OCI-LY3 (cell line): ENCODE data around the gene NUCKS1.

Source experiments
- H2AFZ ChIP-seq: fragments of 200-600, 300-600 bp; shearing (Covaris generic); 2 replicates; pipeline ENCODE4 v1.6.0; 2014; ENCODE audit warnings: antibody characterized with exemption, low read depth, low read length
- H3K27ac ChIP-seq: fragments of 200-600, 300-600 bp; sonication (generic); 2 replicates; pipeline ENCODE4 v1.5.1; 2014; ENCODE audit warnings: mild to moderate bottlenecking, low read length, moderate library complexity, mixed read lengths
- H3K27me3 ChIP-seq: fragments of 200-600, 300-600 bp; sonication (generic); 2 replicates; pipeline ENCODE4 v1.6.1; 2014; ENCODE audit warnings: low read depth, low read length, mixed read lengths
- H3K36me3 ChIP-seq: fragments of 200-600, 300-600 bp; sonication (generic); replicated peaks from 2 replicates; pipeline ENCODE3; 2014; ENCODE audit warnings: low read depth, low read length, mixed read lengths
- H3K4me1 ChIP-seq: fragments of 300-600, 200-600 bp; sonication (generic); 2 replicates; pipeline ENCODE4 v1.6.1; 2014; ENCODE audit warnings: low read length, mixed read lengths
- H3K4me2 ChIP-seq: fragments of 200-600, 300-600 bp; sonication (generic); 2 replicates; pipeline ENCODE4 v1.6.1; 2014; ENCODE audit warnings: low read length, mixed read lengths
- H3K4me3 ChIP-seq: fragments of 300-600, 200-600 bp; sonication (generic); 2 replicates; pipeline ENCODE4 v1.5.1; 2014; ENCODE audit warnings: antibody characterized with exemption, mild to moderate bottlenecking, low read length, moderate library complexity
- H3K79me2 ChIP-seq: fragments of 300-600, 200-600 bp; shearing (Covaris generic); 2 replicates; pipeline ENCODE4 v1.6.1; 2014; ENCODE audit warnings: mild to moderate bottlenecking, low read length, mixed read lengths
- H3K9ac ChIP-seq: fragments of 300-600, 200-600 bp; shearing (Covaris generic); 2 replicates; pipeline ENCODE4 v1.6.0; 2014; ENCODE audit warnings: mild to moderate bottlenecking, low read length, moderate library complexity
- H3K9me3 ChIP-seq: fragments of 200-600, 300-600 bp; shearing (Covaris generic); 2 replicates; pipeline ENCODE4 v1.6.1; 2014; ENCODE audit warnings: low read length, mixed read lengths; ENCODE audit not compliant: insufficient read depth
- H4K20me1 ChIP-seq: fragments of 200-600, 300-600 bp; sonication (generic); 2 replicates; pipeline ENCODE4 v1.6.1; 2016; ENCODE audit warnings: low read length, mixed read lengths; ENCODE audit not compliant: insufficient read depth
- EZH2phosphoT487 ChIP-seq: fragments of 200-600 bp; shearing (Covaris generic); IDR thresholded peaks from 2 replicates; pipeline ENCODE4 v1.6.1; 2018; ENCODE audit warnings: antibody characterized with exemption, mixed run types, low read depth
- TF ChIP-seq, protein P1 (sequence below): fragments of 200-600, 300-600 bp; sonication (generic); IDR thresholded peaks from 2 replicates; pipeline ENCODE4 v1.5.1; 2014; ENCODE audit warnings: antibody characterized with exemption, low read length, low read depth

Gene NUCKS1

DNA sequence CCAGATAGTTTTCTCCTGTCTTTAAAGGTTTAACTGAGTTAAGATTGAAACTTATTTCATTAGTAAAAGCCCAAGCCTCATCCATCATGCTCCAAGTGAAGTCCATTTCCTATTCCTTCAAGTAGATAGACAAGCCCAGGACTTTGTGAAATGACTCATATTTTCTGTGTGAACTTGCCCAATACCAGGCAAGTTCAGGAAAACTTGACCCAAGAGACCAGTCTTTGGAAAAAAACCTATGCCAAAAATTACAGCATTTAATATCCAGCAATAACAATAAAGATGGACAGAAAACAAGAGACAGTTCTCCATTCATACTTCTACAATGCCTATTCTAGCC, 25.7 kb upstream of the NUCKS1 start:
- H3K36me3 ChIP-seq, result peaks cover 57% of the 10 kb centered on the region
- peaks cover 44% of the 10 kb centered on the region for H3K4me1 ChIP-seq

DNA sequence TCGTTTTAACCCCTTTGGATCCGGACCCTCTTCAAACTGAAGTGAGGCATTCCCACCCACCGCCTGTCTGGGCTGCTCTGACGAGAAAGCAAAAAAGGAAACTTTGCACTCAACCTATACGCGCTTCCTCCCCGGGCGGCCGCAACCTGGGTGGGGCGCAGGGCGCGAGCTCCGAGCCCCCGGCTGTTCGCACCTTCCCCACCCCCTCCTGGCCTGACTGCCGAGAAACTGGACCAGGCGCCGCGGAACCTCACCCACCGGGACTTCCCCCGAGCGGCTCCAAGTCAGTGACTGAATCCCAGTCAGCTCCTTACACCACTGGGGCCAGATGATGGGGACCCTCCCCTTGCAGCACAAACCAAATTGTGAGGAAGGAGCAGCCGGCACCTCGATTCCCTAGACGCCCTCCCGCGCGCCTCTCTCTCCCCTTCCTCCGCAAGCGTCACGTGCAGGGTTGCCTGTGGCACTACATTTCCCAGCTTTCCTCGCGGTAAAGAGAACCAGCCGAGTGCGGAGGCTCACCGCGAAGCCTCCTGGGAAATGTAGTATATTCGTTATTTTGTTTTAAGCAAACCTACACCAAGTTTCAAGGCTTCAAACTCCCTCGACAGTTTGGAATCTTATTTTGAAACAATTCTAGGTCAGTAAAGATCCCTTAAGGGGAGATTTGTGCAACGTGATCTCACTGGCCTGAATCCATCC, 25.2 kb upstream of the NUCKS1 start, which contains the start of gene RAB29:
TSS of gene RAB29 (minus strand) at position 468 of the 702 bp plus-strand sequence. CDS start 526 bp downstream, outside the sequence.
- Histone ChIP-seq H3K4me3 (peak within 1 kb of the TSS; percentile 76), H4K20me1 (no peaks in the 10 kb centered on the region), H3K9me3 (no peaks in the 10 kb centered on the region), H3K36me3 (peaks cover 62% of the 10 kb centered on the region), H3K9ac (peak within 1 kb of the TSS; percentile 94), H3K27me3 (no peaks in the 10 kb centered on the region), H2AFZ (no peak within 1 kb of the TSS), H3K4me2 (peak within 1 kb of the TSS; percentile 81), H3K4me1 (peaks cover 45% of the 10 kb centered on the region), H3K79me2 (peaks cover 91% of the 10 kb centered on the region), H3K27ac (peak within 1 kb of the TSS; percentile 92)
- no peak for TF ChIP-seq EZH2phosphoT487
- TF ChIP-seq, protein P1, sequence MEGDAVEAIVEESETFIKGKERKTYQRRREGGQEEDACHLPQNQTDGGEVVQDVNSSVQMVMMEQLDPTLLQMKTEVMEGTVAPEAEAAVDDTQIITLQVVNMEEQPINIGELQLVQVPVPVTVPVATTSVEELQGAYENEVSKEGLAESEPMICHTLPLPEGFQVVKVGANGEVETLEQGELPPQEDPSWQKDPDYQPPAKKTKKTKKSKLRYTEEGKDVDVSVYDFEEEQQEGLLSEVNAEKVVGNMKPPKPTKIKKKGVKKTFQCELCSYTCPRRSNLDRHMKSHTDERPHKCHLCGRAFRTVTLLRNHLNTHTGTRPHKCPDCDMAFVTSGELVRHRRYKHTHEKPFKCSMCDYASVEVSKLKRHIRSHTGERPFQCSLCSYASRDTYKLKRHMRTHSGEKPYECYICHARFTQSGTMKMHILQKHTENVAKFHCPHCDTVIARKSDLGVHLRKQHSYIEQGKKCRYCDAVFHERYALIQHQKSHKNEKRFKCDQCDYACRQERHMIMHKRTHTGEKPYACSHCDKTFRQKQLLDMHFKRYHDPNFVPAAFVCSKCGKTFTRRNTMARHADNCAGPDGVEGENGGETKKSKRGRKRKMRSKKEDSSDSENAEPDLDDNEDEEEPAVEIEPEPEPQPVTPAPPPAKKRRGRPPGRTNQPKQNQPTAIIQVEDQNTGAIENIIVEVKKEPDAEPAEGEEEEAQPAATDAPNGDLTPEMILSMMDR, result no peak

More for the DNA sequence above, 25.7 kb upstream of the NUCKS1 start:
- Histone ChIP-seq H3K27ac (peak overlapping the region; percentile 92), H2AFZ (no peak overlapping the region), H3K4me2 (peak overlapping the region; percentile 81), H3K9ac (peak overlapping the region; percentile 94), H3K27me3 (no peaks in the 10 kb centered on the region), H4K20me1 (no peaks in the 10 kb centered on the region), H3K9me3 (no peaks in the 10 kb centered on the region), H3K4me3 (peak overlapping the region; percentile 76), H3K79me2 (peaks cover 91% of the 10 kb centered on the region)
- no peak for TF ChIP-seq EZH2phosphoT487
- TF ChIP-seq, protein P1, result no peak

DNA sequence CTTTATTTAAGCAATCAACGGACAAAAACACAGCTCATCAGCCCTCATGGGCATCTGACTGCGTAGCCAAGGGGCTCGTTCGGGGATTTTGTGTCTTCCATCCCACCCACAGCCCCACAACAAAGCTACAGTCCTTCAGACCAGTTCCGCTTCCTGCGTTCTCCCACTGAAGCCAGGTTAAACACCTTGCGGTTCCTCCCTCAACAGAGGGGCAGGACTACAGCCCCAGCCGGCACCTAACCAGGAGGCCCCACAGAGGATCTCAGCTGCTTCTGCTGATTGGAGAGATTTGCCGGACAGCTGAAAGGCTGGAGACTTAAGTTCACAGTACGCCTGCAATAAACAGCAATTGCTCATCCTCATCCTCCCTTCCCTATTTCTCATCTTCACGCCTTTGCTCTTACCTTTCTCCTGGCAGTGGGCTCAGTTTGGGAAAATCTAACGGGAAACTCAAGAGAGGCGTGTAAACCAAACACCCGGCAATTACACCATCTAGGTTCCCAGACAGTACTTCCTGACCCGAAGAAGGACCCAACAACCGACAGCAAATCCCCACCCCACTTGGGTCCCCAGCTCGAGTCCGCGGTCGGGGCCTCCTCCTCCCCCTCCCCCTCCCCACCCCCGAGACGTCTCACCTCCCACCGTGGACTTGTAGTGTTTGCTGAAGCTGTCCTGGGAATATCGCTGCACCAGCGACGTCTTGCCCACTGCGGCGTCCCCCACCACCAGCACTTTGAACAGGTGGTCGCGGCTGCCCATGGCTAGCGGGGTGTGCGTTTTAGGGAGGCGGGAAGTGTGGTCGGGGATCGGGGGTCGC, 24.4 kb upstream of the NUCKS1 start:
- H3K4me2 ChIP-seq, result peak overlapping the region; percentile 81
- no peaks in the 10 kb centered on the region for H3K9me3 ChIP-seq
- peaks cover 48% of the 10 kb centered on the region for H3K4me1 ChIP-seq
- H4K20me1 ChIP-seq, result no peaks in the 10 kb centered on the region
- TF ChIP-seq EZH2phosphoT487, result no peak
- TF ChIP-seq, protein P1, result no peak
- peaks cover 67% of the 10 kb centered on the region for H3K36me3 ChIP-seq
- peak overlapping the region; percentile 92 for H3K27ac ChIP-seq
- H3K4me3 ChIP-seq, result peak overlapping the region; percentile 76
- no peak overlapping the region for H2AFZ ChIP-seq
- H3K9ac ChIP-seq, result peak overlapping the region; percentile 94
- no peaks in the 10 kb centered on the region for H3K27me3 ChIP-seq
- peaks cover 94% of the 10 kb centered on the region for H3K79me2 ChIP-seq

DNA sequence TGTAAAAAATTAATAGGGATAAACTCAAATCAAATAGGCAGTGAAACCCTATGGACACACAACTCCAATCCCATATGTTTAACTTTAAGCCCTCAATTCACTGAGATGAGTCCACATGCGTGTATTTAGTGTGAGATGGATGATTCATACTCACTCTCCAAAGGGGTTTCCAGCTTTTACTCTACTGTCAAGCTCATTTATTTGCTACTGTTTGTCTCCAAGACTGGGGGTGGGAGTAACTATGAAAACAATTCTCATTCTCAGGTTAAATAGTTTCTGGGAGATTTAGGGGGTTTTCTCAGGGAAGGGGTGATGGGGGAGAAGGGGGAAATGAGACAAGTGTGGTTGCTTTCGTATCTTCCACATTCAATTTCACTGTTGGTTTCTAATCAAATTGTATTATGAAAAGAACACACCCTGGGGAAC, 22.6 kb upstream of the NUCKS1 start:
- Histone ChIP-seq H3K4me3 (peak overlapping the region; percentile 76), H3K9me3 (no peaks in the 10 kb centered on the region), H3K9ac (peak overlapping the region; percentile 94), H4K20me1 (no peaks in the 10 kb centered on the region), H2AFZ (no peak overlapping the region), H3K27me3 (no peaks in the 10 kb centered on the region), H3K79me2 (peaks cover 94% of the 10 kb centered on the region), H3K36me3 (peaks cover 76% of the 10 kb centered on the region), H3K27ac (peak overlapping the region; percentile 92), H3K4me2 (peak overlapping the region; percentile 81), H3K4me1 (peaks cover 57% of the 10 kb centered on the region)
- TF ChIP-seq, protein P1, result no peak
- TF ChIP-seq EZH2phosphoT487, result peak; percentile 27; the same call in 1 of the 2 replicates
